Measurements from ENCODE around the gene ADAMTS15.

DNA sequence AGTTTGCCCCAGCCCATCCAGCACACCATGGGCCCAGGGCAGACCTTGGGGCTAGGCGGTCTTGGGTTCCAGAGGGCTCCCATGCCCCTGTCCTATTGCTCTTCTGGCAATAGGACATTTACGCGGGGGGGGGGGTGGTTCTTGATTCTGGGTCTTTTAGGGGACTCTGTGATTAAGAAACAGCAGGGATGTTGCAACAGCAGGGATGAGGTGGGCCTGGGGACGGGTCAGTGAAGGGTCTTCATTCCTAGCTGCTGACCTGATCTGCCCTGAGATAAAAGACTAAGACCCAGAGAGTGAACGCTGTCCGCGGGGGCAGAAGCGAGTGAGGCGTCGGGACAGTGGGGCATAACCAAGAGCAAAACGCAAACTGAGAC, 418 bp upstream of the ADAMTS15 start:
- no peak for TF ChIP-seq CTCF (IDR thresholded peaks at IDR 0.05)
- no peak for TF ChIP-seq POLR2A (IDR thresholded peaks at IDR 0.05)
